Heart right ventricle (tissue), 16 donors: ENCODE data around the gene RIPPLY2. TPM values are rescaled to one million over a fixed set of nuclear protein-coding genes. Genes with fewer than 3 reads are reported as not detected.

Experiments
- ATAC-seq, 8 donors: fragments of 200-7000 bp; cut with Tn5 transposase; one replicate each; pipeline ENCODE4 v1.9.1; 2020; ENCODE audit warnings: mild to moderate bottlenecking in 8 of 8, moderate library complexity in 8 of 8, moderate number of reproducible peaks in 1 of 8
- DNase-seq, 2 donors: peaks; one replicate each; pipeline ENCODE4 v3.0.0-alpha.2; 2020
- H3K27ac ChIP-seq, 10 donors: fragments of 200-600 bp; sonication (generic) in 2 of 10; one replicate each; pipeline versions ENCODE4 v1.5.0 to v1.8.0; 2020 to 2022; ENCODE audit warnings: mild to moderate bottlenecking in 3 of 10
- H3K27me3 ChIP-seq, 7 donors: fragments of 200-600 bp; one replicate each; pipeline ENCODE4 v1.8.0; 2021 to 2022; ENCODE audit warnings: mild to moderate bottlenecking in 2 of 7
- H3K36me3 ChIP-seq, 9 donors: fragments of 200-600 bp; sonication (generic) in 1 of 9; one replicate each; pipeline versions ENCODE4 v1.5.0 to v1.8.0; 2020 to 2022; ENCODE audit warnings: mild to moderate bottlenecking in 2 of 9
- H3K4me1 ChIP-seq, 9 donors: fragments of 200-600 bp; sonication (generic) in 1 of 9; one replicate each; pipeline versions ENCODE4 v1.5.0 to v1.8.0; 2020 to 2022; ENCODE audit warnings: mild to moderate bottlenecking in 4 of 9
- H3K4me3 ChIP-seq, 10 donors: fragments of 200-600 bp; sonication (generic) in 2 of 10; one replicate each; pipeline versions ENCODE4 v1.5.0 to v1.8.0; 2020 to 2022; ENCODE audit warnings: mild to moderate bottlenecking in 7 of 10, moderate library complexity in 2 of 10
- H3K9me3 ChIP-seq, 11 donors: fragments of 200-600 bp in 10 of 11; sonication (generic) in 2 of 11; one replicate each; pipeline versions ENCODE4 v1.5.0 to v1.8.0; 2013 to 2022; ENCODE audit warnings: mild to moderate bottlenecking in 2 of 11, control low read depth in 1 of 11, moderate library complexity in 1 of 11
- WGBS, 2 donors: extraction: QIAGEN DNeasy Blood & Tissue Kit; methylation state at CpG; one replicate each; pipeline ENCODE4 v1.1.7; 2013; ENCODE audit warnings: inconsistent platforms in 1 of 2; 5-methylcytosine and 5-hydroxymethylcytosine counted together
- intact Hi-C, 10 donors: fragments of 100-400 bp; cut with DNase I; formaldehyde crosslinking; loops; one replicate each; pipeline versions ENCODE4 v1.11.1 to v1.14.2; 2022
- polyA plus RNA-seq, 2 donors: library from polyadenylated mRNA; stranded (reverse); fragments of 200-250 nt; gene quantifications; one replicate each; pipeline ENCODE4 v1.2.3, GENCODE V29; 2013
- total RNA-seq, 10 donors: library from RNA; stranded (reverse); fragmentation: NEBNext Ultra II Directional in 3 of 10; extraction: Animal tissue kit (Norgen Biotek cat#: 25700) in 3 of 10; gene quantifications; one replicate each; pipeline versions ENCODE4 v1.2.1 to v1.2.4, GENCODE V29; 2021 to 2023
- TF ChIP-seq, protein P1 (sequence below), 9 donors: fragments of 200-600 bp; sonication (generic) in 2 of 9; IDR thresholded peaks; one replicate each; pipeline versions ENCODE4 v1.5.0 to v1.8.0; 2021 to 2022; ENCODE audit warnings: antibody characterized with exemption in 9 of 9, mild to moderate bottlenecking in 5 of 9, moderate library complexity in 1 of 9
- donor health status: Arrhythmogenic right ventricular cardiomyopathy.
- donor health status: ischemic (EF 13 %, LVEDD 7.1; RV severe dilation, severe dysfunction).
- donor health status: healthy with polysubstance abuse.
- donor health status: DM: no; HTN: yes; CAD: no.
- donor health status: DM: no; HTN: no; CAD: no.
- donor health status: ischemic (EF 25% LVEDD 6.9; RV normal size, moderate dysfunction).
- donor health status: ischemic (EF 25% LVEDD 5.7; RV mildly dilated, moderate dysfunction).
- donor health status: healthy.
- donor health status: DM: yes; HTN: yes; CAD: no.
- donor health status: Ischemic cardiomyopathy.
- donor health status: ischemic (EF 35%, LVEDD 5.7; RV mildly dilated, moderate dysfunction).
- donor health status: nonischemic (EF 11% LVEDD 7.7; RV severe dilation, severe dysfunction).
- donor health status: DM: yes; HTN: yes; CAD: no.
- donor health status: PGD.
- donor health status: ischemic (EF 29% LVEDD 5.4; RV normal size, mild dysfunction).
- donor health status: nonischemic (EF 23%, LVEDD 6.1; RV moderate dilation, normal function).

Gene RIPPLY2
- total and polyA plus RNA-seq, 12 donors = 0.17 TPM; not detected in 11

DNA sequence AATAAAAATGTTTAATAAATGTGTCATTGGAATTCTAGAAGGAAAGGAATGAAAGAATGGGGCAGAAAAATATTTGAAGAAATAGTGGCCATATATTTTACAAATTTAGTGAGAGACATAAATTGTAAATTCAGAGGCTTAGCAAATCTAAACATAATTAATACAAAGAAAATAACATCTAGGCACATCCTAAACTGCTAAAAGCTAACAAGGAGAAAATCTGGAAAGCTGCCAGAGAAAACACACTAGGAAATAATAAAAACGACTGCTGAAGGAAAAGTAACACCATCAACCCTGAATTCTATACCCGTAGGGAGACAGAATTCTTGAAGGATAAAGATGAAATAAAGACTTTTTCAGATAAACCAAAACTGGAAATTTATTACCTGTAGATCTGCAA, 30.1 kb downstream of the RIPPLY2 start:
- WGBS, 2 donors = 32 to 42% methylated on average over 2 of the region's 2 CpGs

DNA sequence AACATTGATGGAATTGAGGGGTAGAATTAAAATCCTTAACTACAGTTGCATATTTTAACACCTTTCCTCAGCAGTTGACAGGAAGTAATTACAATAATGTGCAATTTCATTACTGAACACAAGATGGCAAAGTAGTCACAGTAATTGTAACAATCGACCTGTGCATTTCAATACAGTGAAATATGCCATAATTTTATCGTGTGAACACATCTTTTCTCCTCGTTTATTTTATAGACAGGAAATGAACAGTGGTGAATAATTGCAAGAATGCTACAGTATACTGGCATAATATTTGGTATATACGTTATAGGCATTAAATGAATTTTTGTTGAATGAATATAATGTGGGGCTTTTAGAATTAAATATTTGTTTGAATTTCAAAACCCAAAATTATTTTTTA, 31.4 kb downstream of the RIPPLY2 start:
- peak in 3 of 8 donors; percentile 12 to 42 (median 39) for ATAC-seq
- Histone ChIP-seq H3K27ac (no peak overlapping the region), H3K36me3 (no peaks in the 10 kb centered on the region), H3K27me3 (no peaks in the 10 kb centered on the region), H3K4me3 (no peak overlapping the region), H3K4me1 (peaks cover 0 to 5% (median 0%) of the 10 kb centered on the region in 9 donors), H3K9me3 (peaks cover 0 to 7% (median 0%) of the 10 kb centered on the region in 11 donors)
- TF ChIP-seq, protein P1, sequence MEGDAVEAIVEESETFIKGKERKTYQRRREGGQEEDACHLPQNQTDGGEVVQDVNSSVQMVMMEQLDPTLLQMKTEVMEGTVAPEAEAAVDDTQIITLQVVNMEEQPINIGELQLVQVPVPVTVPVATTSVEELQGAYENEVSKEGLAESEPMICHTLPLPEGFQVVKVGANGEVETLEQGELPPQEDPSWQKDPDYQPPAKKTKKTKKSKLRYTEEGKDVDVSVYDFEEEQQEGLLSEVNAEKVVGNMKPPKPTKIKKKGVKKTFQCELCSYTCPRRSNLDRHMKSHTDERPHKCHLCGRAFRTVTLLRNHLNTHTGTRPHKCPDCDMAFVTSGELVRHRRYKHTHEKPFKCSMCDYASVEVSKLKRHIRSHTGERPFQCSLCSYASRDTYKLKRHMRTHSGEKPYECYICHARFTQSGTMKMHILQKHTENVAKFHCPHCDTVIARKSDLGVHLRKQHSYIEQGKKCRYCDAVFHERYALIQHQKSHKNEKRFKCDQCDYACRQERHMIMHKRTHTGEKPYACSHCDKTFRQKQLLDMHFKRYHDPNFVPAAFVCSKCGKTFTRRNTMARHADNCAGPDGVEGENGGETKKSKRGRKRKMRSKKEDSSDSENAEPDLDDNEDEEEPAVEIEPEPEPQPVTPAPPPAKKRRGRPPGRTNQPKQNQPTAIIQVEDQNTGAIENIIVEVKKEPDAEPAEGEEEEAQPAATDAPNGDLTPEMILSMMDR (IDR thresholded peaks at IDR 0.05) = peak; percentile 27 to 82 (median 71)
- intact Hi-C loops = loop anchor here in 5 of 10 donors (2.0 to 10.0 kb wide), 5 partner anchors 336 to 1440 kb away; partner anchors contain the start of gene CEP162 (in 2 of the 5)
- no peak for DNase-seq
- 12 to 13% methylated on average over 4 of the region's 4 CpGs for WGBS, 2 donors

More for the DNA sequence above, 30.1 kb downstream of the RIPPLY2 start:
- intact Hi-C loops = loop anchor here in 4 of 10 donors (1.0 to 10.0 kb wide), 4 partner anchors 336 to 1442 kb away; partner anchors contain the start of gene CEP162 (in 1 of the 4)
- Histone ChIP-seq H3K27me3 (no peaks in the 10 kb centered on the region), H3K36me3 (no peaks in the 10 kb centered on the region), H3K27ac (no peak overlapping the region), H3K9me3 (no peaks in the 10 kb centered on the region), H3K4me3 (no peak overlapping the region), H3K4me1 (peaks cover 0 to 5% (median 0%) of the 10 kb centered on the region in 9 donors)
- DNase-seq (no peak), ATAC-seq (no peak)
- TF ChIP-seq, protein P1 (IDR thresholded peaks at IDR 0.05) = no peak

DNA sequence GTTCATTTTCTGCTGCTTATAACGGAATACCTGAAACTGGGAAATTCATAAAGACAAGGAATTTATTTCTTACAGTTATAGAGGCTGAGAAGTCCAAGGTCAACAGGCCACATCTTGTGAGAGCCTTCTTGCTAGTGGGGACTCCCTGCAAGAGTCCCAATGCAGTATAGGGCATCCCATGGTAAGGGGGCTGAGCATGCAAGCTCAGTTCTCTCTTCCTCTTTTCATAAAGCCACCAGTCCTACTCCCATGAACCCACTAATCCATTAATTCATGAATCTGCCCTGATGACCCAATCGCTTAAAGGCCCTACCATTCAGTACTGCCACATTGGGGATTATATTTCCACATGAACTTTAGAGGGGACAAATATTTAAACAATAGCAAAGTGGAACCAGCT, 32.8 kb downstream of the RIPPLY2 start:
- peaks cover 0 to 5% (median 0%) of the 10 kb centered on the region in 9 donors for H3K4me1 ChIP-seq
- H3K4me3 ChIP-seq = no peak overlapping the region
- intact Hi-C loops = loop anchor here in 6 of 10 donors (2.0 to 10.0 kb wide), 5 partner anchors 335 to 1439 kb away; partner anchors contain the start of gene CEP162 (in 1 of the 6)
- no peak for DNase-seq
- H3K27ac ChIP-seq = no peak overlapping the region
- no peak for ATAC-seq
- 90 to 96% methylated on average over 2 of the region's 2 CpGs for WGBS, 2 donors
- H3K27me3 ChIP-seq = no peaks in the 10 kb centered on the region
- H3K36me3 ChIP-seq = no peaks in the 10 kb centered on the region
- TF ChIP-seq, protein P1 (IDR thresholded peaks at IDR 0.05) = no peak
- H3K9me3 ChIP-seq = peaks cover 0 to 9% (median 0%) of the 10 kb centered on the region in 11 donors

DNA sequence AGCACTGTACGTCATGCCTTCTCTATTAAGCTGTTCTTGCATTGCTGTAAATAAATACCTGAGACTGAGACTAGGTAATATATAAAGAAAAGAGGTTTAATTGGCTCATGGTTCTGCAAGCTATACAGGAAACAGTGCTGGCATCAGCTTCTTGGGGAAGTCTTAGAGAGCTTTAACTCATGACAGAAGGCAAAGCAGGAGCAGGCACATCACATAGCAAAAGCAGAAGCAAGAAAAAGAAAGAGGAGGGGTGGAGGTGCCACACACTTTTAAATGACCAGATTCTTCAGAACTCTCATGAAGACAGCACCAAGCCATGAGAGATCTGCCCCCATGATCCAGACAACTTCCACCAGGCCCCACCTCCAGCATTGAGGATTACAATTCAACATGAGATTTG, 36.5 kb downstream of the RIPPLY2 start:
- DNase-seq (no peak), ATAC-seq (no peak)
- Histone ChIP-seq H3K9me3 (peaks cover 0 to 9% (median 0%) of the 10 kb centered on the region in 11 donors), H3K27ac (no peak overlapping the region), H3K4me1 (peaks cover 0 to 15% (median 0%) of the 10 kb centered on the region in 9 donors), H3K27me3 (no peaks in the 10 kb centered on the region), H3K4me3 (no peak overlapping the region), H3K36me3 (peaks cover 0 to 10% (median 0%) of the 10 kb centered on the region in 9 donors)
- intact Hi-C loops = loop anchor here in 3 of 10 donors (2.0 to 10.0 kb wide), 3 partner anchors 333 to 1435 kb away; partner anchors contain the start of gene CEP162 (in 1 of the 3)
- 95 to 100% methylated on average over 1 of the region's 1 CpG for WGBS, 2 donors
- TF ChIP-seq, protein P1 (IDR thresholded peaks at IDR 0.05) = no peak
